NCI-H2227 (cell line): ENCODE measurements around the gene CABCOCO1.
"Not testable (repeated sequence)": the region's sequence is repeated elsewhere in the genome, so short reads cannot be mapped to it uniquely, and the experiment has no call there.

ENCODE experiments used
- DNase-seq: peaks from one replicate; lab custom pipeline; 2025; ENCODE audit not compliant: unreplicated experiment; lab: John Stamatoyannopoulos, UW

CABCOCO1 gene

DNA sequence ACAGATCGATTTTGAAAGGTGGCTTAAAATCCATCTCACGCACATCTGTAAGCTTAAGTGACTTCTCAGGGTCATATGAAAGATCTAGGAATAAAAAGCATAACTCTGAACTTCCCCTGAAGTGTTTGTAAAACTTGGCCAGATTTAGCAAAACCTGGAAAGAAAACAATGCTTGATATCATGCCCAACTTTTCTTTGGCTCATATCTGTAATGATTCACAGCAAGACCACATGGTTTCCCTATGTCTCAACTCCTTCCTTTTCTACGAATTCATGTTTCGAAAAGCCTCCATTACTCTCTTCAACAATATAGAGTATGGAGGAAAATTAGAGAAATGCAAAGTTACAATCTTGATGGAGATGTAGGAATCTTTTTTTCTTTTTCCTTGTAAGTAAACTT is 20.1 kb upstream of the CABCOCO1 start:
- no peak for DNase-seq

DNA sequence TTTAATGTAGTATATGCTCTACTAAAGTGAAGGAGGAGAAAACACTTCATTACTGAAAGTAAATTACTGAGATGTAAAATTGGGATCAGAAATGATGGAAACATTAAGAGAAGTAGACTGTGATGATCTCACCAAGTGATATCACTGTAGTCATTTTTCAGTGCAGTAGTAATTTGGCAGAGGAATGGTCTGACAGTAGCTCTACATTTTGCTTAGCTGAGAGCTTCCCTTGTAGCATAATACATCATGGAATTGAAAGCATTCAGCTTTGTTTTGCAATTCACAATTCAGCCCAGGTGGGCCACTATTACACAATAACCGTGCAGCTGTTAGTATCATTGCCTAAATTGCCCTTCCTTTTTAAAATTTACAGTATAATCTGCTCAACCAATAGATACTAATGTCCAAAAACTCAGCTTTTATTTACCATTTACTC is 19.4 kb upstream of the CABCOCO1 start:
- no peak for DNase-seq

GRCh38 chr10:61653699-61654098 is 9.0 kb upstream of the CABCOCO1 start:
- DNase-seq = no peak

GRCh38 chr10:61655335-61655851 is 7.3 kb upstream of the CABCOCO1 start:
- DNase-seq = no peak

- DNase-seq = no peak
Measured at GRCh38 chr10:61663466-61663865, 737 bp downstream of the CABCOCO1 start.

- DNase-seq = no peak
Measured at GRCh38 chr10:61664985-61665384, 2.3 kb downstream of the CABCOCO1 start.

- DNase-seq = no peak
Measured at GRCh38 chr10:61669161-61669725, 6.5 kb downstream of the CABCOCO1 start.

DNA sequence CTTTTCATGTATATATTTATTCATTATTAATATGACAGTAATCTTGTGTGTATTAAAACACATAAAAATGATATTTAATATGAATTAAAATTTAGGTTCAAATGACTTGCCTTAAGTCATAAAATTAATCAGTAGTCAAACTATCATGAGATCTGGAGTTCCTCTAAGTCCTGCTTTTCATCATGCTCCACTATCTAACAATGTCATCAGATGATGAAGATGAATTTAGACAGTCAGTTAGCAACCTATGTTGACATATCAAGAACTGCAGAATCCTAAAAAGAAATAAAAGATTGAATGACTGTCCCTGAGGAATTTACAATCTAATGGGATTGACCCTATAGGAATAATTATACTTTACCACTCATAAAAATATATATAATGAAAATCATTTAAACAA is 7.1 kb downstream of the CABCOCO1 start:
- no peak for DNase-seq

GRCh38 chr10:61673360-61673759 is 10.6 kb downstream of the CABCOCO1 start:
- no peak for DNase-seq

- no peak for DNase-seq
Measured at GRCh38 chr10:61682323-61682722, 19.6 kb downstream of the CABCOCO1 start.

- no peak for DNase-seq
Measured at GRCh38 chr10:61683319-61683718, 20.6 kb downstream of the CABCOCO1 start.

DNA sequence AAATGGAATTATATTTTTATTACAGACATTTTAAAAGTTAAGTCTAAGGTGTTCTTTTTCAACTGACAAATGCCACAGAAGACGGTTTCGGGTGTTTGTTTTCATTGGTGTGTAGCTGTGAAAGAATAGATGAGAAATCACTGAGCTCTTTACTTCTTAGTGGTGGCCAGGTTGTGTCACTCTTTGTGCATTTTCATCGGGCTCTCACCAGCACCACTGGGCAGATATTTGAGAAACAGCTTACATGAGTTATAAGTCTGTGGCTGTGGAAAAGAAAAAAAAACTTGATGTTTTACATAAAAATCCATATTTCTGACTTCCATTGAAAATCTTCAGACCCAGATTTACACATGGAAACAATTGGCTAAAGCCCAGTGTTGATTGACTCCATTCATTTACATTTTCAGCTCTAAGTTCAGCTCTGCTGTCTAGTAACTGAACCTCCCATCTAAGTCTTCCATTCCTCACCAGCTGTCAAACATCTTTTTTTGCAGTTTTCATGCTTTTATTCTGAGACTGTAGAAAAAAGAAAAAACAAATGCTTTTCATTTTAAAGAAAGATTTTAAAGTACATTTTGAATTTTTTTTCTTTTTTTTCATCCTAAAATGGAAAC is 22.3 kb downstream of the CABCOCO1 start:
- DNase-seq = no peak

GRCh38 chr10:61688551-61689308 is 26.0 kb downstream of the CABCOCO1 start:
- no peak for DNase-seq

DNA sequence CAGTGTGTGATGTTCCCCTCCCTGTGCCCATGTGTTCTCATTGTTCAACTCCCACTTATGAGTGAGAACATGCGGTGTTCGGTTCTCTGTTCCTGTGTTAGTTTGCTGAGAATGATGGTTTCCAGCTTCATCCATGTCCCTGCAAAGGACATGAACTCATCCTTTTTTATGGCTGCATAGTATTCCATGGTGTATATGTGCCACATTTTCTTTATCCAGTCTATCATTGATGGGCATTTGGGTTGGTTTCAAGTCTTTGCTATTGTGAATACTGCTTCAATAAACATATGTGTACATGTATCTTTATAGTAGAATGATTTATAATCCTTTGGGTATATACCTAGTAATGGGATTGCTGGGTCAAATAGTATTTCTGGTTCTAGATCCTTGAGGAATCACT is 28.9 kb downstream of the CABCOCO1 start:
- not testable (repeated sequence) for DNase-seq

- DNase-seq = no peak
Measured at GRCh38 chr10:61692447-61693010, 29.8 kb downstream of the CABCOCO1 start.

DNA sequence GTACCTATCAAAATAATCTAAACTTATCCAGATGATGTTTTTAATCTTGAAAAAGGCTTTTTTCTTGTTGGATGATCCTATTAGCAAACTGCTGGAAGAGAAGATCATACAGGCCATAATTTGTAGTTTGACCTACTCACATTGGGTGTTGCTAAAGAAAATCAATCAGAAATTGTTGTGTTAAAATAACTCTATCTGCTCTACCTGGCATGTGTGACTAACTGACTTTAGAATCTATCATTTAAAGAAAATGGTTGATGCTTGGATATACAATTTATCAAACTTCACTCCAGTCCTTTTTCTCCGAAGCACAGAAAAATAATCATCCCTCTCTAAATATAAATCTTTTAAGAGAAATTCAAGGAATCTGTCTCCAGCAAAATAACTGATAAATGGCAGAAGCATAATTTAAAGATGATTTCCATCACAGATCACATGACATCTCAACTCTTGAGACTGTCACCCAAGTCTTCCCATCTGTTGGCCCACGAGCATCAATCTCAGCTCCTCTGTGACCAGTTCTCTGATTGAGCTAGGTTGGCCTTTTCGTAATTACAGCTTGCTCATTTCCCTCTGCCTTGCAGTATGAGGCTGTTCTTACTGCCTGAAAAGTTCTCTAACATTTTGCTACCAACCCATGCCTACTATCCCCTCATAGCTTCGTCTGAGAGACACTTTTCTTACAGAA is 36.4 kb downstream of the CABCOCO1 start:
- DNase-seq = peak; percentile 23

- no peak for DNase-seq
Measured at GRCh38 chr10:61701055-61701705, 38.5 kb downstream of the CABCOCO1 start.

DNA sequence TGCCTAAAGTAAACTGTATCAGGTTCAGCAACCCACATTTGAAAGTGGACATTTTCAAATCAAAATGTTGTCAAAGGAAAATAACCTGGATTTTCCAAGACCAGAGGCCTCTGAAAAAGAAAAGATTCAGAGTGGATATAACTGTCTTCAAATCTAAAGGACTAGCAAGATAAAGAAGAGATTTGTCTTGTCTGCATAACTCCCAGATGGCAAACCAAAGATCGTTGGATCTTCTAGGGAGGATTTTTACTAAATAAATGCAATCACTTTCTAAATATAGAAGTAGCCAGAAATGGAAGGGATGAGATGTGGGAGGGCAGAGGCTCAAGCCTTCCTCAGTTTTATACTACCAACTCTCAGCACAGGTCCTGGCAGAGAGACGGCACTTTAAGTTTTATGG is 39.0 kb downstream of the CABCOCO1 start:
- DNase-seq = no peak

DNA sequence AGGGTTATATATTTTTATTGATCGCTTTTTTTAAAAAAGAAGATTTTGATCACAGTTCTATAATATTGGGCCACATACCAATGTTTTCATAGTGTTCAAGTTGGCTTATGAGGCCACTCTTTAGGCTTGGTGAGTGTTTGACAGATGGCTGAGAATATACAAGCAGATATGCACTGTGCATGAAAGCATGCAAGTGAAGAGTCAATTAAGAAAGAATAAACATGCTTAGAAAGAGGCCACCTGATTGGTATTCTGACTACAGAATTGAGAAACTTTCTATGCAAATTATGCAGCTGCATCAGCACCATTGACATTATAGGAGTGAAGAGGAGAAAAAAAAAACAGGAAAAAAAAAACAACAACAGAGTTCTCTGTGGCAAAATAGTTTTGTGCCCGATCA is 39.9 kb downstream of the CABCOCO1 start:
- DNase-seq = no peak

- no peak for DNase-seq
Measured at GRCh38 chr10:61705022-61705613, 42.4 kb downstream of the CABCOCO1 start.
